ENCODE results near the gene ABHD15. TPM values are rescaled to one million over a fixed set of nuclear protein-coding genes. Genes with fewer than 3 reads are reported as not detected.
A peak's percentile ranks its signal among the peaks of the same experiment; 100 is the strongest.

The ABHD15 gene
- total and polyA plus RNA-seq, 9 of the 15 experiments (the other 6 are each of a cell fraction or from before 2014, with no cell fraction given) = 0.85 to 4.2 (median 2.1) TPM

DNA sequence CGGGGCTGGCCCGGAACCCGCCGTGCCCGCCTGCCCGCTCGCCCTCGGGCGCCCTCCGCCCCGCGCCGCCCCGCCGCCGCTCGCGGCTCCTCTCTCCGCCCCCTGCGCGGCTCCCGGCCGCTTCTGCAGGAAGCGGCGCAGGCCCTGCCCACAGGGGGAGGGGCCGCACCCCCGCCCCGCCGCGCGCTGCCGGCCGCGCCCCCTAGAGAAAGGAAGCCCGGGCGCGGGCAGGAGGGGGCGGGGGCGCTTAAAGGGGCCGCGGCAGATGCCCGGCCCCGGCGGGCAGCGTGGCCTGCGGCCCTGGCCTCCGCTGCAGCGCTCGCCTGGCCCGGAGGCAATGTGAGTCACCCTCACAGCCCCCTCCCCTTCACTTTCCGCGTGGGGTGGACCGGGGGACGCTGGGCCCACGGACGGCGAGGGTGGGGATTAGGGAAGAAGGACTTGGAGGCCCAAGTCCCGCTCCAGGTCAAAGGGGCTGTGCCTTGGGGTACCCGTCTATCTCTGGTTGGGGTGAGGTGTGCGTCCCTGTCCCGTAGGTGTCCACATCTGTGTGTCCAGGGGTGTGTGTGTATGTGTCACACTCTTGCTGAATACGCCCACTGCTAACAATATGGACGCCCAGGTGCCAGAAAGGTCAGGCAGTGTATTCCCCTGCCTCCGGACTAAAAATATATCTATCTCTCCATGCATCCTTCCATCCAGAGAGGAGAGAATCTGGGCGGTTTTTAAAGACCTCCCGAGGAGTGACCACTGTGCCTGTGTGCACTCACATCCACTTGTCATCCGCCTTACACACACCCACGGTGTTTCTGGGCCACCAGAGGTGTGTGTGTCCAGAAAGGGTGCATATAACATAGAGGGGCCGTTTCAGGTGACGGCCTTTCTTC lies 22.9 kb upstream of the ABHD15 start, which contains the start of gene GIT1 (continued):
- TF ChIP-seq PREB (CRISPR knock-in tag; IDR thresholded peaks at IDR 0.05) (0 out of 2 replicates have a peak, but pooled peaks have one; percentile 40), HMGN3 (IDR thresholded peaks at IDR 0.05; ENCODE audit: borderline replicate concordance, extremely low read depth, insufficient read length, low read depth, low read length) (peak; percentile 74), ZNF407 (IDR thresholded peaks at IDR 0.05; ENCODE audit: low read depth) (no peak), ATF1 (CRISPR knock-in tag; IDR thresholded peaks at IDR 0.05) (no peak), ATF1 (tag; IDR thresholded peaks at IDR 0.05) (peak; percentile 27; the same call in 1 of the 2 replicates), ZFX (CRISPR knock-in tag; IDR thresholded peaks at IDR 0.05) (peak; percentile 36; the same call in 1 of the 2 replicates), YY1 (IDR thresholded peaks at IDR 0.05; ENCODE audit: borderline replicate concordance in 1 of 3, control insufficient read depth in 1 of 3, extremely low read depth in 1 of 3, insufficient read depth in 3 of 3, insufficient read length in 1 of 3, insufficient replicate concordance in 2 of 3, low read depth in 1 of 3, low read length in 2 of 3) (peak in 1 of 3 experiments; percentile 57), ESRRB (CRISPR knock-in tag; IDR thresholded peaks at IDR 0.05; ENCODE audit: borderline replicate concordance) (no peak)
- TF ChIP-seq, protein P1, sequence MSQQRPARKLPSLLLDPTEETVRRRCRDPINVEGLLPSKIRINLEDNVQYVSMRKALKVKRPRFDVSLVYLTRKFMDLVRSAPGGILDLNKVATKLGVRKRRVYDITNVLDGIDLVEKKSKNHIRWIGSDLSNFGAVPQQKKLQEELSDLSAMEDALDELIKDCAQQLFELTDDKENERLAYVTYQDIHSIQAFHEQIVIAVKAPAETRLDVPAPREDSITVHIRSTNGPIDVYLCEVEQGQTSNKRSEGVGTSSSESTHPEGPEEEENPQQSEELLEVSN (IDR thresholded peaks at IDR 0.05; ENCODE audit: borderline replicate concordance in 1 of 2, extremely low read depth in 1 of 2, insufficient read depth in 1 of 2, insufficient read length in 1 of 2, low read depth in 1 of 2, low read length in 1 of 2, poor library complexity in 1 of 2, severe bottlenecking in 1 of 2) = peak in 1 of 2 experiments; percentile 72
- TF ChIP-seq, protein P2, sequence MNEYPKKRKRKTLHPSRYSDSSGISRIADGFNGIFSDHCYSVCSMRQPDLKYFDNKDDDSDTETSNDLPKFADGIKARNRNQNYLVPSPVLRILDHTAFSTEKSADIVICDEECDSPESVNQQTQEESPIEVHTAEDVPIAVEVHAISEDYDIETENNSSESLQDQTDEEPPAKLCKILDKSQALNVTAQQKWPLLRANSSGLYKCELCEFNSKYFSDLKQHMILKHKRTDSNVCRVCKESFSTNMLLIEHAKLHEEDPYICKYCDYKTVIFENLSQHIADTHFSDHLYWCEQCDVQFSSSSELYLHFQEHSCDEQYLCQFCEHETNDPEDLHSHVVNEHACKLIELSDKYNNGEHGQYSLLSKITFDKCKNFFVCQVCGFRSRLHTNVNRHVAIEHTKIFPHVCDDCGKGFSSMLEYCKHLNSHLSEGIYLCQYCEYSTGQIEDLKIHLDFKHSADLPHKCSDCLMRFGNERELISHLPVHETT (CRISPR knock-in tag; conservative IDR thresholded peaks at IDR 0.05 in 1 of 2, IDR thresholded peaks at IDR 0.05 in 1 of 2) = peak in 1 of 2 experiments; percentile 60; a peak in 2 of 4 replicates
